NOMO-1 (cell line): ENCODE measurements around the gene INHBB.
"Not testable (repeated sequence)": the region's sequence is repeated elsewhere in the genome, so short reads cannot be mapped to it uniquely, and the experiment has no call there.

Experiments used
- DNase-seq, 2 experiments: peaks; one replicate each; lab custom pipeline; 2025; ENCODE audit not compliant: unreplicated experiment in 2 of 2; lab: John Stamatoyannopoulos, UW

INHBB gene

GRCh38 chr2:120315367-120316033 lies 30.4 kb upstream of the INHBB start:
- no peak for DNase-seq

- no peak for DNase-seq
These were observed 29.9 kb upstream of the INHBB start for GRCh38 chr2:120316071-120316470.

- DNase-seq, result no peak
These were observed 29.3 kb upstream of the INHBB start for GRCh38 chr2:120316528-120317179.

- DNase-seq, result no peak
These were observed 28.8 kb upstream of the INHBB start for GRCh38 chr2:120317180-120317533.

GRCh38 chr2:120317916-120318315 lies 28.0 kb upstream of the INHBB start:
- no peak for DNase-seq

DNA sequence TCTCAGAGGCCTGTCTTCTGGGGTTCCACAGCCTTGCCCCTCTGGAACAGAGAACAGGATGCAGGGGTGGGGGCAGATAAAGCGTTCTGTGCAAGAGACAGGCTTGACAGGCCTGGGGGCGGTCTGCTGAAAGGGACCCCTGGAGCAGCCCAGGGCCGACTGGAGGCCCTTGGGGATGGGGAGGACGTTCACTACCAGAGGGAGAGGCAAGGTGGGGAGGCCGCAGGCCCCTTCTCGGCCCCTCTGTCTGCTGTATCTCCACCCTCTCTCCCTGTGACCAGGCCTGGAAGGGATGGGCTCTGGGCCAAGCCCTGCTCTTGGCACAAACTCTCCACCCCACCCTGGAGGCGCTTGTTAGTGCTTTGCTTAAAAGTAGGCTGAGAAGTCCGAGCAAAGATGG lies 27.3 kb upstream of the INHBB start:
- no peak for DNase-seq

DNA sequence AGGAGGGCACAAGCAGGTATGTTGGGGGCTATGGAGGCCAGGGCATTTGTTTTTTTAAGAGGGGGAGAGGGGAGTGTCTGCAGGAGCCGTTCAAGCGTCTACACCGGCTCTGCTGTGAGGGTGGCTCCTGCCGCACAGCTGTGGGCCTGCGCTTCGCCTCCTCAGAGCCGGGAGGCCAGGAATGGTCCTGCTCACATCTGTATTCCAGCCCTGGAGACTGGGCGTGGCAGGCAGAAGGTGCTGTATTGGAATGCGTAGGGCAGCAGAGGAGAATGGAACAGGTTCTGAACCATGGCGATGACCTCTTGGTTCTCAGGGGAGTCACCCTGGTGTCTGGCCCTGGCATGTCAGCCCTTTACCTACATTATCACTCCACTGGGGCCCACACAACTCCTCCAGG lies 26.8 kb upstream of the INHBB start:
- no peak for DNase-seq

- DNase-seq, result no peak
These were observed 26.1 kb upstream of the INHBB start for GRCh38 chr2:120319686-120320317.

DNA sequence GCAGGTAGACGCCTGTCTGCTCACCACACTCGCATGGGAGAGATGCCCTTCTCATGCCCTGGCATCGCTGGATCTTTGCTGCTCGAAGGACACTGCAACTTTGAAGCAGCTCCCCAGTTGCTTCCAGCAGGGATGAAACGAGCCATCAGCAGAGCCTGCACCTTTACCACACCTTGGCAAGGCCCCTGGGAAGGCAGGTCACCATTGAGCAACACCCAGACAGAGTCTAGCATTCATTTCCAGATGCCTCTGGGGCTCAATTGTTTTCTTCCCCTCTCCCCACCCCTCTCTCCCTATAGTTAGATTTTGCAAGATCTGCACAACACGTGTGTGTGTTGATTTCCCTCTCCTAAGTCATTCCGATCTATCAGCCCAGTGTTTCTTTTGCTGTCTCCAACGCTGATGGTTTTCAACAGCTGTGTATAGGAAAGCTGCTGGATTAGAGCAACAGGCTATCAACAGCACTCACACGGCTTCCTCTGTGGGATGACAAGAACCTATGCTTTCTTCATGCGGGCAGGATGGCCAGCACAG lies 25.6 kb upstream of the INHBB start:
- no peak for DNase-seq

- not testable (repeated sequence) for DNase-seq
These were observed 24.9 kb upstream of the INHBB start for GRCh38 chr2:120320887-120321556.

DNA sequence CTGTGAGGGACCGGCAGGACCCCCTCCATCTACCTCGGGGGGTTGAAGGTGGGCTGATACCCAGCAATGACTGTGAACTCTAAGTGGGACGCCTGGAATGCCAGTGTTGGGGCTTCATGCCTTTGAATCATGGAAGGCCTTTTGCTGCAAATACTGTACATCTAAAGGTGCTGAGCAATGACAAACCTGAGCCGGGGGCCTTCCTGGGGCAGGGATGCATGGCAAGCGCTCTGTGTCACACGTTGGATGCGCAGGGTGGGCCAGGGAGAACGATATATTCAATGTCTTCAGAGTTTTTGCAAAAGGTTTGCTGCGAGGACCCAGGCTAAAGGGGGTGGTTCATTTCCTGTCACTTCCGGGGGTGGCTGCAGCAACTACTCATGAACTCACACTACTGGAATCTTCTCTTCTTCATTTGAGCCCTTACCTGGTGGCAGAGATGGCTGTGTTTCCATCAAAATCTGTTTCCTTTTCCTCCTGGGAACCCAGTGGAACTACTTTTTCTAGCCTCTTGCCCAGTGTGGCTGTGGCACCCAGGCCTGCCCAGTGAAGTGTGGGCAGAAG lies 24.1 kb upstream of the INHBB start:
- no peak for DNase-seq

DNA sequence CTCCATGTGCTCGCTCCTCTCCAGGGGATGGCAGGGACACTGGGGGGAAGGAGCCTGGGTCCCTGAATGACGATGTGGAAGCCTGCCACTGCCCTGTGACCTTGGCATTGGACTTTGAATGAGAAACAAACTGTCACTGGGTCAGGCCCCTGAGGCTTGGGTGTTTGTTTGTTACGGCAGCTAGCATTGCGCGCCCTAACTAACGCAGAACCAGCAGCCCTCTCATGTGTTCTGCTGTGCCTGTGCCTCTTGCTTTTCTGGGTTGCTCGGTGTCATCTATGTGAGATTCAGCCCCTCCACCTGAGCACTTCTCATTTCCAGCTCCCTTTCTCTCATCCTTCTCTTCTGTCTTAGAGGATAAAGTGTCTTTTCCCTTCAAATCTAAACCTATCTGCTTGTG lies 23.6 kb upstream of the INHBB start:
- DNase-seq, result no peak

DNA sequence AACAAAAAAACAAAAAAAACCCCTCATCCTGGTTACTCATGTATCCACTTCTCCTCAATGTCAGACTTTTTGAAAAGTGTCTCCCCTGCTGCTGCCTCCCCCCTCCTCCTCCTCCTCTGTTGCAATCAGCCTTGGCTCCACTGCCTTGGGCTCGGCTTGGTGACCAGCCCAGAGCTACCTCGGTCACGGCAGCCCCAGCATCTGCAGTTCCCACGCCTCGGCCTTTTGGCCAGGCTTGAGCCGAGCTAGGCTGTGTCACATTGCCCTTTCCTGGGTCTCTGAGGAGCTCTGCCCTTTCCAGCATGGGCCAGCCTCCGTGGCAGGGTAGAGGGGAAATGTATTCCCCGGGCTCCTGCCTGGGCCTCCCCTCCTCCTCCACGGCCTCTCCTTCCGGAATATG lies 22.7 kb upstream of the INHBB start:
- peak in 1 of 2 experiments; percentile 16 for DNase-seq

DNA sequence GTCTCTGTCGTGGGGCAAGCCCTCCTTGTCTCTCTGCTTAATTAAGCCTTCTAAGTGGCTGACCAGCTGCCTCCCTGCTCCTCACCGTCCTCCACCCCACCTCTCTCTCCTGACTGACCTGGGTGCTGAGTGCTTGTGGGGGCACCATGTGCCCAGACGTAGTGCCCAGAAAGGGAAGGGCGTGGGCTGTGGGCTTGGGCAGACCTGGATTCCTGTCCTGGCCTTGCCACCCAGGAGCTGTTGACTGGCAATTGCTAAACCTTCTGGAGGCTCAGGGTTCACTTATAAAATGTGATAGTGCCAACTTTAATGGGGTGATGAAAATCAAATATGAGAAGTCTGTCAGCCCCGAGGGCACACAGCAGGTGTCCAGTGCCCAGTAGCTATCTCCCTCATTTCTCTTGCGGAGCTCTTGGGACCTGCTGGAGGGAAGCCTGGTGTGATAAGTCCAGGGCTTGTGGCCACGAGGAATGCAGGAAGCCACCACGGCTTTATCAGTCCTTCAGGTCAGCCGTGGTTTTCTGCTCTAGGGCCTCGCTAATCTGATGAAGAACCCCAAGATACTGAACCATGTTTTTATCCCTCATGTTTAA lies 22.0 kb upstream of the INHBB start:
- no peak for DNase-seq

- no peak for DNase-seq
These were observed 21.0 kb upstream of the INHBB start for GRCh38 chr2:120324933-120325332.

DNA sequence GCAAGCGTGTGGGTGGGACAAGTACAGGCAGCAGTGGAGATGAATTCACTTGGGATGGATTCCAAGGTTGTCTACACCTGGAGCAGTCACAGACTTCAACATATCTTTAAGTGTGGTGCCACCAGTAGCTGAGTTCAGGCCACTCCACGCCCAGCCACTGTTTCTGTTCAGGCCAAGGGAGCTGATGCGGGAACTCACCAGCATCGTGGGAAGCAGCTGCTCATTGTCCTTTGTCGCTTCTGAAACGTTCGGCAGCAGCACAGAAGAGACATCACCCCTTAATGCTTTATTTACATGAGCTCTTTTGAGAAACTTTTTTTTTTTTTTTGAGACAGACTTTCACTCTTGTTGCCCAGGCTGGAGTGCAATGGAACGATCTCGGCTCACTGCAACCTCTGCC lies 19.9 kb upstream of the INHBB start:
- DNase-seq, result no peak

DNA sequence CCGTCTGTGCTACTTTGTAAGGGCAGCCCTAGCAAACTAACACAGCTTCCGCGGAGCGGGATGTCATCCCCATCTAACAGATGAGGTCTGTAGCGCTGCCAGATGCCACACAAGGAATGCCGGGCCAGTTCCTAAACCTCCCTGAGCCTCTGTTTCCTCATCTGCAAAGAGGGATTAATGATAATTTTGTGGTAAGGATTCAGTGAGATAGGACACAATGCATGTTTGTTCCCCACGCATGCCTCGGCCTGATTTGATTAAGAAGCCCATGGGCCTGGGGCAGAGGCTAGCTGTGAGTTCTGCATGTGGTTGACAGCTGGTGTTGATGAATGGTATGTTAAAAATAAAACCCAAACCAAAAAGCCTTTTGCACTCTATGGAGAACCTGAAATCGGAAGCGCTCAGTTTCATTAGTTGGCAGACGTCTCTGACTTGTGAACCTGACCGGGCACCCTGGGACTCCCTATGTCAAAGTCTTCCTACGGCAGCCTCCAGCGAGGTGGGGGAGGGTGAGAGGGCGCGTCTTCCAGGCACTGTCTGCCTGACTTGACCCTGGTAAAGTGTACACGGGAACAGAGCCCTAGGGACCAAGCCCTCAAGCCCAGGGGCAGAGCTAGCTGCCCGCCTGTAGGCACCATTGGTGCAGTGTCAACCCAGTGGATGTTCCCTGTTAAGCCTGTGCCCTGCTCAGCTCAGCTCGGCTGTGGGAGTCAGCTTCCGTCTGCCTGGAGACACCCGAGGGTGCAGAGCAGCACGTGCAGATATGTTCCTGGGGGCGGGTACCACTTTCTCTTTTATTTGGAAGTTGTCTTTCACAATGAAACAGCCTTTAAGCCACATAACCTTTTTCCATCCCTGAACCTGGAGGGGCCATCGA lies 14.8 kb upstream of the INHBB start:
- peak; percentile 35 to 45 for DNase-seq

DNA sequence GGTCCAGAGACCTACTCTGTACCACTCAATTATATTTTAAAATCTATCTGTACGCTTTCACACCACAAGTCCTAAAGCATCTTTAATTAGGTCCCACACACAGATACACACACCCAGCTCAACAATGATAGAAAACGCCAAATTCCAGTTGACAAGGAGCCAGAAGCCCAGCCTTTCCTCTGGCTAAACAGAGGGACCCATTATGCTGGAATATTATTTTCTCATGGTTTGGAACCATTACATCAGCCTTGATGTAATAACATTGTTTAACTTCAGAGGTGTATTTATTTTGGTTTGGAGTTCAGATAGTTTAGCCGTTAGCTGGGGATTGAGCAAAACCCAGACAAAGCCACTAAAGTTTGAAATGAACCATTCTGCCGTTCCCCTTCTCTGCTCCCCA lies 14.0 kb upstream of the INHBB start:
- no peak for DNase-seq

DNA sequence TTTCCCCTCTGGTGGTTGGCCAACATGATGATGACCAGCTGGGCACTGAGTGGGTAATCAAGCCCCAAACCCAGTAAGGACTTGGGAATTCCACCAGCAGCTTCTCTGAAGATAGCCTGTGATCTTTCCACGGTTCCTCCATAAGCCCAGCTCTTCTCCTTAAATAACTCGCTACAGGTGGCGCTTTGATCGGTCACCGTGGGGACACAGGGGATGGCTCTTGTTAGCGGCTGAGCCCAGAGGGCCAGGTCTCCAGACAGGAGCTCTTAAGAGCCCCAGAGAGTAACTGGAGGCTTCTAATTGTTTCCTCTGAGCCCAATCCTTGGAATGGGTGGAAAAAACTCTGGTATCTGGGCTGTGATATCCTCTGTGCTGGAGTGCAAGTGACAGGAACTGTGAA lies 13.6 kb upstream of the INHBB start:
- no peak for DNase-seq

GRCh38 chr2:120334068-120334467 lies 11.9 kb upstream of the INHBB start:
- no peak for DNase-seq
